Measurements from ENCODE around the gene MAP3K14. TPM values are rescaled to one million over a fixed set of nuclear protein-coding genes. Genes with fewer than 3 reads are reported as not detected.

MAP3K14 gene
- total and polyA plus RNA-seq, 2 donors (not counting 1 experiment from before 2014, with no cell fraction given) = 3.6 to 5.2 TPM

DNA sequence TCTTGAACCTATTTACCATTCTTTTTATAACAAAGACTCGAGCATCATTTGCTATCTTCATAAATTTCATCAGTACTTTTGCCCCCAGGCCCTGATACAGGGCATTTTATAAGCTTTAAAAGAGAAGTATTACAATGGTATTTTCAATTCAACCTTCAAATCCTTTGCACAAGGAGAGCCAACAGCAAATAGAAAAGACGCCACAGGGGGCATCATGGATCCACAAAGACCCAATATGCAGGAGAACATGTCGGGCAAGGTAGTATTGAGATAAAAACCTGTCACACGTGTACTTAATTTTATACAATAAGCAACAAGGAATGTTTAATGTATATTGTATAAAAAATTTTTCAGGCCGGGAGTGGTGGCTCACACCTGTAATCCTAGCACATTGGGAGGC lies 10.2 kb downstream of the MAP3K14 start:
- Histone ChIP-seq H3K36me3 (ENCODE audit: control insufficient read depth, insufficient read depth, low read length) (peaks cover 4% of the 10 kb centered on the region), H3K9ac (ENCODE audit: insufficient read depth, low read length) (no peak overlapping the region), H3K4me3 (replicated peaks in 1 of 4; ENCODE audit: control extremely low read depth in 1 of 4, insufficient read depth in 1 of 4, low read depth in 3 of 4, low read length in 4 of 4) (no peak overlapping the region), H2AFZ (ENCODE audit: low read length) (no peak overlapping the region), H3K27ac (ENCODE audit: insufficient read depth, low read length) (no peak overlapping the region), H3K4me1 (ENCODE audit: control insufficient read depth, extremely low read depth, insufficient read depth, low read length) (peaks cover 34% of the 10 kb centered on the region), H3K9me3 (ENCODE audit: control insufficient read depth, insufficient read depth, low read depth, low read length) (no peaks in the 10 kb centered on the region), H3K79me2 (ENCODE audit: control insufficient read depth, insufficient read depth, low read length) (peaks cover 42% of the 10 kb centered on the region), H4K20me1 (ENCODE audit: control insufficient read depth, extremely low read depth, insufficient read depth, low read length) (no peaks in the 10 kb centered on the region), H3K27me3 (ENCODE audit: control insufficient read depth, insufficient read depth, low read length) (no peaks in the 10 kb centered on the region), H3K4me2 (ENCODE audit: extremely low read depth, insufficient read depth, low read length) (no peak overlapping the region)
- DNase-seq (ENCODE audit: low read depth in 2 of 2) = no peak
- TF ChIP-seq, protein P1, sequence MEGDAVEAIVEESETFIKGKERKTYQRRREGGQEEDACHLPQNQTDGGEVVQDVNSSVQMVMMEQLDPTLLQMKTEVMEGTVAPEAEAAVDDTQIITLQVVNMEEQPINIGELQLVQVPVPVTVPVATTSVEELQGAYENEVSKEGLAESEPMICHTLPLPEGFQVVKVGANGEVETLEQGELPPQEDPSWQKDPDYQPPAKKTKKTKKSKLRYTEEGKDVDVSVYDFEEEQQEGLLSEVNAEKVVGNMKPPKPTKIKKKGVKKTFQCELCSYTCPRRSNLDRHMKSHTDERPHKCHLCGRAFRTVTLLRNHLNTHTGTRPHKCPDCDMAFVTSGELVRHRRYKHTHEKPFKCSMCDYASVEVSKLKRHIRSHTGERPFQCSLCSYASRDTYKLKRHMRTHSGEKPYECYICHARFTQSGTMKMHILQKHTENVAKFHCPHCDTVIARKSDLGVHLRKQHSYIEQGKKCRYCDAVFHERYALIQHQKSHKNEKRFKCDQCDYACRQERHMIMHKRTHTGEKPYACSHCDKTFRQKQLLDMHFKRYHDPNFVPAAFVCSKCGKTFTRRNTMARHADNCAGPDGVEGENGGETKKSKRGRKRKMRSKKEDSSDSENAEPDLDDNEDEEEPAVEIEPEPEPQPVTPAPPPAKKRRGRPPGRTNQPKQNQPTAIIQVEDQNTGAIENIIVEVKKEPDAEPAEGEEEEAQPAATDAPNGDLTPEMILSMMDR (conservative IDR thresholded peaks at IDR 0.05 in 1 of 2, IDR thresholded peaks at IDR 0.05 in 1 of 2; ENCODE audit: low read depth in 1 of 2, low read length in 2 of 2) = no peak
- no peak for TF ChIP-seq EZH2 (IDR thresholded peaks at IDR 0.05; ENCODE audit: low read length, missing control alignments)

DNA sequence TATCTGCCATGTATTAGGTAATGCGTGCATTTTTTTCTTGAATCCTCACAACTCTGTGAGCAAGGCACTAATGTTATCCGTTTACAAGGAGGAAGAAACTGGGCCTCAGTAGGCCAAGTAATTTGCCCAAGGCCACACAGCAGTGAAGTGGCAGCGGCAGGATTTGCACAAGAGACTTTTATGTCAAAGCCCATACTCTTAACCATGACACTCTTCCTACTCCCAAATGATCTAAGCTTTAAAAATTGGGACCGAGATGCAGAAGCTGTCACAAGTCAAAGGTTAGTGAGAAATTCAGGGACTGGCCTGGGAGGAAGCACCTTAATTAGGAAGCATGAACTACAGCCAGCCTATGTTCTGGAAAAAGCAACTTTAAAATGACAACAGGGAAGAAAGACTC lies 10.7 kb downstream of the MAP3K14 start:
- no peaks in the 10 kb centered on the region for H4K20me1 ChIP-seq (ENCODE audit: control insufficient read depth, extremely low read depth, insufficient read depth, low read length)
- H3K36me3 ChIP-seq (ENCODE audit: control insufficient read depth, insufficient read depth, low read length) = peaks cover 4% of the 10 kb centered on the region
- H3K27ac ChIP-seq (ENCODE audit: insufficient read depth, low read length) = no peak overlapping the region
- no peak overlapping the region for H2AFZ ChIP-seq (ENCODE audit: low read length)
- DNase-seq (ENCODE audit: low read depth in 2 of 2) = no peak
- TF ChIP-seq, protein P1 (conservative IDR thresholded peaks at IDR 0.05 in 1 of 2, IDR thresholded peaks at IDR 0.05 in 1 of 2; ENCODE audit: low read depth in 1 of 2, low read length in 2 of 2) = no peak
- TF ChIP-seq EZH2 (IDR thresholded peaks at IDR 0.05; ENCODE audit: low read length, missing control alignments) = no peak
- no peak overlapping the region for H3K4me2 ChIP-seq (ENCODE audit: extremely low read depth, insufficient read depth, low read length)
- no peak overlapping the region for H3K9ac ChIP-seq (ENCODE audit: insufficient read depth, low read length)
- H3K79me2 ChIP-seq (ENCODE audit: control insufficient read depth, insufficient read depth, low read length) = peaks cover 38% of the 10 kb centered on the region
- H3K27me3 ChIP-seq (ENCODE audit: control insufficient read depth, insufficient read depth, low read length) = no peaks in the 10 kb centered on the region
- no peak overlapping the region for H3K4me3 ChIP-seq (replicated peaks in 1 of 4; ENCODE audit: control extremely low read depth in 1 of 4, insufficient read depth in 1 of 4, low read depth in 3 of 4, low read length in 4 of 4)
- no peaks in the 10 kb centered on the region for H3K9me3 ChIP-seq (ENCODE audit: control insufficient read depth, insufficient read depth, low read depth, low read length)
- H3K4me1 ChIP-seq (ENCODE audit: control insufficient read depth, extremely low read depth, insufficient read depth, low read length) = peaks cover 29% of the 10 kb centered on the region

DNA sequence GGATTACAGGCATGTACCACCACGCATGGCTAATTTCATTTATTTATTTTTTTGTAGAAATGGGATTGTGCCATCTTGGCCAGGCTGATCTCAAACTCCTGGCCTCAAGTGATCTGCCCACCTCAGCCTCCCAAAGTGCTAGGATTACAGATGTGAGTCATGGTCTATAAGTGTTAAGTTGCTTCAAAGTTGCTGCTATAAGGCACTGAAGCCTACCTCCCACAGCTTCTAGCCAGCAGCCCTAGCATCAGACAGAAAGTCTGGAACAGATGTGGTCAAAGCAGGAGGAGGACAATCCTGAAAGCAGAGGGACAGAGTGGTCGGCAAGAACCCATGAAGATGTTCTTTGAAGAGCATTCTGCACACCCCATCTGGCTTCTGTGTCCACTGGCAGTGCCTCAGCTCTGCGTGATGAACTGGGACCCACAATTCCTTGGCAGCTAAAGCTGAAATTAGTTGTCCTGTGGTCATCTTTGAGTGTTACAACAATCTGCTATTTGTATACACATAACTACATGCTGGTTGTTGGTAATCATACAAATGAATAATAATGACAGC lies 11.2 kb downstream of the MAP3K14 start:
- no peak overlapping the region for H3K4me3 ChIP-seq (replicated peaks in 1 of 4; ENCODE audit: control extremely low read depth in 1 of 4, insufficient read depth in 1 of 4, low read depth in 3 of 4, low read length in 4 of 4)
- peaks cover 38% of the 10 kb centered on the region for H3K79me2 ChIP-seq (ENCODE audit: control insufficient read depth, insufficient read depth, low read length)
- no peaks in the 10 kb centered on the region for H3K27me3 ChIP-seq (ENCODE audit: control insufficient read depth, insufficient read depth, low read length)
- no peaks in the 10 kb centered on the region for H4K20me1 ChIP-seq (ENCODE audit: control insufficient read depth, extremely low read depth, insufficient read depth, low read length)
- peak; percentile 55 to 79 for DNase-seq (ENCODE audit: low read depth in 2 of 2)
- peak overlapping the region; percentile 15 for H3K4me2 ChIP-seq (ENCODE audit: extremely low read depth, insufficient read depth, low read length)
- no peak overlapping the region for H2AFZ ChIP-seq (ENCODE audit: low read length)
- no peaks in the 10 kb centered on the region for H3K9me3 ChIP-seq (ENCODE audit: control insufficient read depth, insufficient read depth, low read depth, low read length)
- H3K9ac ChIP-seq (ENCODE audit: insufficient read depth, low read length) = no peak overlapping the region
- no peak overlapping the region for H3K27ac ChIP-seq (ENCODE audit: insufficient read depth, low read length)
- peaks cover 4% of the 10 kb centered on the region for H3K36me3 ChIP-seq (ENCODE audit: control insufficient read depth, insufficient read depth, low read length)
- TF ChIP-seq, protein P1 (conservative IDR thresholded peaks at IDR 0.05 in 1 of 2, IDR thresholded peaks at IDR 0.05 in 1 of 2; ENCODE audit: low read depth in 1 of 2, low read length in 2 of 2) = no peak
- no peak for TF ChIP-seq EZH2 (IDR thresholded peaks at IDR 0.05; ENCODE audit: low read length, missing control alignments)
- peaks cover 24% of the 10 kb centered on the region for H3K4me1 ChIP-seq (ENCODE audit: control insufficient read depth, extremely low read depth, insufficient read depth, low read length)
